Measurements from ENCODE around the gene SLC12A8.

DNA sequence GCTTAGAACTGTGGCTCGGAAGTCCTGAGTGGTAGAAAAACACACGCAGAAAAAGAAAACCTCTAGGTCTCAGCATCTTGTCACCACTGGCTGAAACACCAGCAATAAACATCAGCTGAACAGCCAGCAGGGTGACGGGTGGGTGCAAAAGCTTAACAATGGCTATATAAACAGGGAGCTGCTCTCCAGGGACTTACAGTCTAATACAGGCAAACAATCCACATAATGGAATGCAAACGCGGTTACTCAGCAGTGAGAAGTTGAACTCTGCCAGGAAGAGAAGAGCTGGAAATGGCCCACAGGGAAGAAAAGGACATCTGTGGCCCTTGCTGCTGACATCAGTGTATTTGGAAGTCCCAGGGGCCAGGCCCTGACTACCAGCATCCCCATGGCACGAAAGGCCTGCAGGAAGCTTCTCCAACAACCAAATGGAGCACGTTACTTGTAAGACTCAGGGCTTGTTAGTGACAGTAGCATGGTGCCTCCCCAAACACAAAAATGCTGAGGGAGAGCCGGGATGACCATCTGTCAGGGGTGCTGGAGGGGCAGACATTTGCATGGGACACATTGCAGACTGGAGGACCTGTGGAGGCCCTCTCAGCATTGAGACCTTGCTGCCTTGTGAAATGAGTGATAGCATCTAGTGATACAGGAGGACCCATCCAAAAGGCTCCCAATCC, 159.8 kb downstream of the SLC12A8 start:
- TF ChIP-seq, protein P1, sequence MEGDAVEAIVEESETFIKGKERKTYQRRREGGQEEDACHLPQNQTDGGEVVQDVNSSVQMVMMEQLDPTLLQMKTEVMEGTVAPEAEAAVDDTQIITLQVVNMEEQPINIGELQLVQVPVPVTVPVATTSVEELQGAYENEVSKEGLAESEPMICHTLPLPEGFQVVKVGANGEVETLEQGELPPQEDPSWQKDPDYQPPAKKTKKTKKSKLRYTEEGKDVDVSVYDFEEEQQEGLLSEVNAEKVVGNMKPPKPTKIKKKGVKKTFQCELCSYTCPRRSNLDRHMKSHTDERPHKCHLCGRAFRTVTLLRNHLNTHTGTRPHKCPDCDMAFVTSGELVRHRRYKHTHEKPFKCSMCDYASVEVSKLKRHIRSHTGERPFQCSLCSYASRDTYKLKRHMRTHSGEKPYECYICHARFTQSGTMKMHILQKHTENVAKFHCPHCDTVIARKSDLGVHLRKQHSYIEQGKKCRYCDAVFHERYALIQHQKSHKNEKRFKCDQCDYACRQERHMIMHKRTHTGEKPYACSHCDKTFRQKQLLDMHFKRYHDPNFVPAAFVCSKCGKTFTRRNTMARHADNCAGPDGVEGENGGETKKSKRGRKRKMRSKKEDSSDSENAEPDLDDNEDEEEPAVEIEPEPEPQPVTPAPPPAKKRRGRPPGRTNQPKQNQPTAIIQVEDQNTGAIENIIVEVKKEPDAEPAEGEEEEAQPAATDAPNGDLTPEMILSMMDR (IDR thresholded peaks at IDR 0.05; ENCODE audit: low read depth, low read length), result no peak
- no peak for TF ChIP-seq POLR2A (IDR thresholded peaks at IDR 0.05; ENCODE audit: extremely low read depth, insufficient read length)
